A549 (cell line): ENCODE data around the gene RGSL1. TPM values are rescaled to one million over a fixed set of nuclear protein-coding genes. Genes with fewer than 3 reads are reported as not detected.
A peak's percentile ranks its signal among the peaks of the same experiment; 100 is the strongest.
"Not testable (repeated sequence)": the region's sequence is repeated elsewhere in the genome, so short reads cannot be mapped to it uniquely, and the experiment has no call there.

Experiments
- ATAC-seq, 2 experiments: fragments of 200-7000 bp in 1 of 2; fragments of >200 bp in 1 of 2; cut with Nextera tagmentation in 1 of 2; cut with Tn5 transposase in 1 of 2; 3 replicates each; pipeline versions ENCODE4 v1.8.0 to v1.9.1; 2018 to 2020; ENCODE audit warnings: mild to moderate bottlenecking in 1 of 2, moderate library complexity in 1 of 2
- CTCF ChIA-PET: fragments of 300-600 bp; sonication (Branson Sonifier 250); formaldehyde crosslinking; extraction: SDS; loops from one replicate; lab custom pipeline; 2021; ENCODE audit warnings: antibody characterized with exemption, inconsistent platforms; lab: Yijun Ruan, JAX
- POLR2A ChIA-PET: fragments of 350-600 bp; formaldehyde crosslinking; extraction: SDS; loops from one replicate; lab custom pipeline; 2021; ENCODE audit warnings: antibody characterized with exemption, inconsistent platforms; lab: Yijun Ruan, JAX
- DNase-seq, 2 experiments: peaks; one replicate each; pipeline versions ENCODE4 v3.0.0 to v3.0.0-alpha.2; 2011 to 2016; ENCODE audit warnings: low read depth in 1 of 2, low spot score in 1 of 2
- FAIRE-seq: peaks from 2 replicates; lab custom pipeline; 2011; peaks lifted over from hg19 to GRCh38; lab: Jason Lieb, UNC
- H3K27ac ChIP-seq, 2 experiments: fragments of >200 bp; sonication (Bioruptor Twin); formaldehyde crosslinking; 3 replicates each; pipeline ENCODE4 v1.5.1; 2016 to 2017
- H3K4me1 ChIP-seq: fragments of >200 bp; sonication (Bioruptor Twin); formaldehyde crosslinking; 3 replicates; pipeline ENCODE4 v1.6.1; 2016
- H3K4me2 ChIP-seq: fragments of >200 bp; sonication (Bioruptor Twin); formaldehyde crosslinking; 3 replicates; pipeline ENCODE4 v1.6.1; 2016
- H3K4me3 ChIP-seq: fragments of >200 bp; sonication (Bioruptor Twin); formaldehyde crosslinking; 3 replicates; pipeline ENCODE4 v1.5.1; 2016
- H3K9me3 ChIP-seq: fragments of >200 bp; sonication (Bioruptor Twin); formaldehyde crosslinking; 3 replicates; pipeline ENCODE4 v1.6.1; 2016
- ATOH8 ChIP-seq: fragments of 250-450 bp; sonication (Bioruptor Pico); IDR thresholded peaks from 2 replicates; pipeline ENCODE4 v1.5.0; 2020; ENCODE audit warnings: low read depth, mild to moderate bottlenecking, moderate library complexity
- BHLHE40 ChIP-seq: IDR thresholded peaks from 2 replicates; pipeline ENCODE4 v1.6.1; 2012; ENCODE audit warnings: low read depth, low read length, inconsistent platforms
- CBX8 ChIP-seq: fragments of 200-600 bp; sonication (generic); IDR thresholded peaks from 2 replicates; pipeline ENCODE4 v1.6.1; 2016
- CHD2 ChIP-seq: fragments of 150-350 bp; IDR thresholded peaks from 2 replicates; pipeline ENCODE4 v1.6.1; 2014; ENCODE audit warnings: low read length; ENCODE audit not compliant: partially characterized antibody
- E2F6 ChIP-seq: IDR thresholded peaks from 2 replicates; pipeline ENCODE4 v1.6.1; 2012; ENCODE audit warnings: low read depth, borderline replicate concordance
- EHF ChIP-seq: fragments of 250-450 bp; sonication (Bioruptor Pico); IDR thresholded peaks from 2 replicates; pipeline ENCODE4 v1.5.0; 2020; ENCODE audit warnings: mild to moderate bottlenecking
- ELK1 ChIP-seq: fragments of 150-350 bp; IDR thresholded peaks from 2 replicates; pipeline ENCODE4 v1.6.1; 2014; ENCODE audit warnings: low read depth, mild to moderate bottlenecking, low read length
- HES2 ChIP-seq: fragments of >200 bp; sonication (Bioruptor Twin); formaldehyde crosslinking; IDR thresholded peaks from 2 replicates; pipeline ENCODE4 v1.6.1; 2016
- HOXA7 ChIP-seq: fragments of 250-450 bp; sonication (Bioruptor Pico); IDR thresholded peaks from 2 replicates; pipeline ENCODE4 v1.5.0; 2020; ENCODE audit warnings: mild to moderate bottlenecking, moderate library complexity
- HOXB13 ChIP-seq: fragments of 250-450 bp; sonication (Bioruptor Pico); IDR thresholded peaks from 2 replicates; pipeline ENCODE4 v1.5.0; 2020; ENCODE audit warnings: low read depth, mild to moderate bottlenecking, moderate library complexity
- HOXB5 ChIP-seq: fragments of 250-450 bp; sonication (Bioruptor Pico); IDR thresholded peaks from 2 replicates; pipeline ENCODE4 v1.5.0; 2020; ENCODE audit warnings: mild to moderate bottlenecking, moderate library complexity
- KDM5A ChIP-seq: fragments of 200-600 bp; sonication (generic); IDR thresholded peaks from 2 replicates; pipeline ENCODE4 v1.6.1; 2016; ENCODE audit warnings: antibody characterized with exemption, mild to moderate bottlenecking
- MAFK ChIP-seq: fragments of 450-650 bp; IDR thresholded peaks from 2 replicates; pipeline ENCODE4 v1.6.1; 2014; ENCODE audit not compliant: partially characterized antibody
- MAX ChIP-seq: IDR thresholded peaks from 2 replicates; pipeline ENCODE4 v1.6.1; 2012
- MYC ChIP-seq: IDR thresholded peaks from 2 replicates; pipeline ENCODE4 v1.6.1; 2012; ENCODE audit warnings: mild to moderate bottlenecking, inconsistent platforms, low read length, improper control_type of control experiment, borderline replicate concordance
- RAD21 ChIP-seq, 2 experiments: fragments of >200 bp in 1 of 2; sonication (Bioruptor Twin) in 1 of 2; formaldehyde crosslinking in 1 of 2; IDR thresholded peaks in 1 of 2; conservative IDR thresholded peaks in 1 of 2; 2 replicates in 1 of 2; 3 replicates in 1 of 2; pipeline ENCODE4 v1.6.1; 2012 to 2018; ENCODE audit warnings: inconsistent platforms in 1 of 2
- RARB ChIP-seq: fragments of 250-450 bp; sonication (Bioruptor Pico); IDR thresholded peaks from 2 replicates; pipeline ENCODE4 v1.8.0; 2021; ENCODE audit warnings: mild to moderate bottlenecking, moderate library complexity
- RFX5 ChIP-seq: fragments of 450-650 bp; IDR thresholded peaks from 2 replicates; pipeline ENCODE4 v1.7.1; 2014; ENCODE audit warnings: antibody characterized with exemption, mild to moderate bottlenecking, moderate library complexity
- RNF2 ChIP-seq: fragments of 200-600 bp; sonication (generic); IDR thresholded peaks from 2 replicates; pipeline ENCODE4 v1.6.1; 2016; ENCODE audit warnings: low read depth, mild to moderate bottlenecking, antibody characterized with exemption, moderate library complexity, borderline replicate concordance
- SREBF2 ChIP-seq: fragments of 450-650 bp; IDR thresholded peaks from 2 replicates; pipeline ENCODE4 v1.6.1; 2014; ENCODE audit warnings: mild to moderate bottlenecking, moderate library complexity
- USF2 ChIP-seq: fragments of 450-650 bp; IDR thresholded peaks from 2 replicates; pipeline ENCODE4 v1.6.1; 2014; ENCODE audit warnings: antibody characterized with exemption
- ZC3H11A ChIP-seq: fragments of 450-650 bp; IDR thresholded peaks from 2 replicates; pipeline ENCODE4 v1.6.1; 2014; ENCODE audit warnings: antibody characterized with exemption, mild to moderate bottlenecking
- WGBS: methylation state at CpG from one replicate; pipeline ENCODE4 v1.1.6; 2017; ENCODE audit errors: missing lambda C conversion rate; 5-methylcytosine and 5-hydroxymethylcytosine counted together
- polyA plus RNA-seq, 4 experiments: library from polyadenylated mRNA; depleted of rRNA in 3 of 4; stranded (reverse); fragments of >200 nt; fragmentation: RNase III in 1 of 4; extraction: RNeasy Plus Mini Kit Qiagen cat#74134 plus additional on column Dnase treatment in 1 of 4; gene quantifications; 2 replicates in 3 of 4; 3 replicates in 1 of 4; pipeline ENCODE4 v1.2.3, GENCODE V29; 2011 to 2017

Gene RGSL1
- polyA plus RNA-seq, 2 of the 4 experiments (the other 2 are of a cell fraction): not detected

- no peak for TF ChIP-seq E2F6
Observed at GRCh38 chr1:182525342-182525741, 75.4 kb downstream of the RGSL1 start (continued).

- ATAC-seq (peak; percentile 43 to 65; a peak in 4 of 6 replicates), FAIRE-seq (no peak), DNase-seq (no peak)
- ChIA-PET POLR2A (no interaction called here), CTCF (no interaction called here)
- no peaks in the 10 kb centered on the region for H3K9me3 ChIP-seq
- H3K27ac ChIP-seq: no peak overlapping the region
- 0% methylated on average over 2 of the region's 2 CpGs for WGBS
- H3K4me2 ChIP-seq: no peak overlapping the region
- TF ChIP-seq MAX (no peak), HES2 (no peak), EHF (CRISPR knock-in tag) (no peak), E2F6 (no peak), RARB (CRISPR knock-in tag) (no peak), RFX5 (no peak), BHLHE40 (no peak), SREBF2 (no peak), CHD2 (no peak), HOXA7 (CRISPR knock-in tag) (no peak)
- H3K4me1 ChIP-seq: no peaks in the 10 kb centered on the region
- H3K4me3 ChIP-seq: no peak overlapping the region
Observed at GRCh38 chr1:182527680-182528079, 77.7 kb downstream of the RGSL1 start.

- H3K4me3 ChIP-seq, CTCF ChIA-PET, POLR2A ChIA-PET, H3K4me2 ChIP-seq, FAIRE-seq, DNase-seq, H3K27ac ChIP-seq, ATAC-seq, H3K9me3 ChIP-seq, H3K4me1 ChIP-seq: not testable (repeated sequence)
- WGBS: 27% methylated on average over 5 of the region's 5 CpGs
Observed at GRCh38 chr1:182528206-182528605, 78.3 kb downstream of the RGSL1 start.

GRCh38 chr1:182533896-182534295, 84.0 kb downstream of the RGSL1 start:
- Histone ChIP-seq H3K4me2 (no peak overlapping the region), H3K4me1 (no peaks in the 10 kb centered on the region), H3K9me3 (no peaks in the 10 kb centered on the region), H3K27ac (no peak overlapping the region), H3K4me3 (no peak overlapping the region)
- TF ChIP-seq MAFK (no peak), USF2 (no peak), RNF2 (no peak), MYC (no peak), ELK1 (no peak), RAD21 (conservative IDR thresholded peaks at IDR 0.05 in 1 of 2, IDR thresholded peaks at IDR 0.05 in 1 of 2) (no peak), HOXB5 (CRISPR knock-in tag) (no peak), SREBF2 (no peak), ATOH8 (CRISPR knock-in tag) (no peak), HOXB13 (CRISPR knock-in tag) (no peak), CBX8 (no peak), KDM5A (no peak), ZC3H11A (no peak)
- WGBS: 74% methylated on average over 2 of the region's 2 CpGs
- ChIA-PET CTCF (no interaction called here), POLR2A (no interaction called here)
- no peak for ATAC-seq
- DNase-seq: no peak
- FAIRE-seq: no peak
